ENCODE measurements around the gene CRABP2.
A peak's percentile ranks its signal among the peaks of the same experiment; 100 is the strongest.

CRABP2 gene

GRCh38 chr1:156668801-156669637 is 36.4 kb downstream of the CRABP2 start:
- no peak for DNase-seq (ENCODE audit: low read depth)

DNA sequence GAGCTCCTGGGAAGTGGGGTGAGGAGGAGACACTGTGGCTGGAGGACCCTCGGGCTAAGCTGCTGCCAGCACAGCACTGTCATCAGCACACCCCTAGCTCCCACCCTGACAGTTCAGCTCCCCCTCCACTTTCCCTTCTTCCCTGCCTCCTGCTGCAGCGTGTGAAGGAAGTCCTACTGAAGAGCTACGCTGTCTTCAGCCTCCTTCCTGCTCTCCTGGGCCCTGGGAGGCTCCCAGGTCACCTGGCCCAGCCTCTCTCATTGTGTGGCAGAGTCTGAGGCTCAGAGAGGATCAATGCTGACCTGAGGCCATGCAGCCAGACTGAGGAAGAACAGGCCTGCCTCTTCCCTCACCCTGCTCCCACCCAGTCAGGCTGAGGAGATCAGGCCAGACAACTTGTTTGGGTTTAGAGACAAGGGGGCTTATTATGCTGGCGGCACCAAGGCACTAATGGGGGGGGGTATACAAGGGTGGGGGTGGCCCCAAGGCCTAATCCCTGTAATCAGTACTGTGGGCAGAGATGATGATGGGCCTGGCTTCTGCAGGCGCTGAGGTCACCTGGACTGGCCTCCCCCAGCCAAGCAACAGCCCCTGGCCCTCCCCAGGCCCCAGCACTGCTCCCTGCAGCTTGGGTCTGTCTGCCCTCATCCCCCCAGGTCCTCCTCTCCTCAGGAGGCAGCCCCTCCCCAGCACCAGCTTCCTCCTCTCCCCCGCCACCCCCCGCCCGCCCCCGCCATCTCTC is 37.2 kb downstream of the CRABP2 start:
- DNase-seq (ENCODE audit: low read depth): no peak

- DNase-seq (ENCODE audit: low read depth): no peak
These were observed 37.8 kb downstream of the CRABP2 start for GRCh38 chr1:156667610-156667967.

DNA sequence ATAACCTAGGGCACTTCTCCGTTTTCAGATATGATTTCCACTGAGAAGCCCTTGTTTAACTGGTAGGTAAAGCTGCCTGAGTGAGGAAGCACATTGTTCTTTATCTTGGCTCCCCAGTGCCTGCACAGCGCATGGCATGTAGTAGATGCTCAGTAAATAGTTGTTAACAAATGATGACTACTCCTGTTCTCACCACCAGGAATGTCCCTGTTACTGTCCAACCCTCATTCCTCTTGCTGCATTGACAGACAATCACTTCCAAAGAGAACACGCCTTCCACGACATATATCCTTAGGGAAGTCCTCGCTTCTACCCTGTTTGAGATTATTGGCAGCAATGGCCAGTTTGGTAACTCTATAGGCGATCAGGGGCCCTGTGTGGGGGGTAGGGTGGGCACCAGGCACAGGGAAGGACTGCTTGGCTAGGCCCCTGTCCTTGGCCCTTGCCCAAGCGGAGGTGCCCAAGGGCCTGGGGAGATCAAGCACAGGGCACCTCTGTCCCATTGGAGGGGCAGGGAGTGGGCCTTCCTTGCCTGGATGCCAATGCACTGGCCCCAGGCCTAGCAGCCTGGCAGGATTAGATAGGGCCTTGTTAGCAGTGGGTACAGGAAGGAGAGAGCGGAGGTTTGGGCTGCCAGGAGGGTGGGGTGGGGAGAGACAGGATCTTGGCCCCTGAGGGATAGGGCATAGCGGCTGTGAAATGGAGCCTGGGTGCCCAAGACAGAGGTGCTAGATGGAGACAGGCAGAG is 38.3 kb downstream of the CRABP2 start:
- no peak for DNase-seq (ENCODE audit: low read depth)

- DNase-seq (ENCODE audit: low read depth): no peak
These were observed 39.8 kb downstream of the CRABP2 start for GRCh38 chr1:156665539-156665938.

DNA sequence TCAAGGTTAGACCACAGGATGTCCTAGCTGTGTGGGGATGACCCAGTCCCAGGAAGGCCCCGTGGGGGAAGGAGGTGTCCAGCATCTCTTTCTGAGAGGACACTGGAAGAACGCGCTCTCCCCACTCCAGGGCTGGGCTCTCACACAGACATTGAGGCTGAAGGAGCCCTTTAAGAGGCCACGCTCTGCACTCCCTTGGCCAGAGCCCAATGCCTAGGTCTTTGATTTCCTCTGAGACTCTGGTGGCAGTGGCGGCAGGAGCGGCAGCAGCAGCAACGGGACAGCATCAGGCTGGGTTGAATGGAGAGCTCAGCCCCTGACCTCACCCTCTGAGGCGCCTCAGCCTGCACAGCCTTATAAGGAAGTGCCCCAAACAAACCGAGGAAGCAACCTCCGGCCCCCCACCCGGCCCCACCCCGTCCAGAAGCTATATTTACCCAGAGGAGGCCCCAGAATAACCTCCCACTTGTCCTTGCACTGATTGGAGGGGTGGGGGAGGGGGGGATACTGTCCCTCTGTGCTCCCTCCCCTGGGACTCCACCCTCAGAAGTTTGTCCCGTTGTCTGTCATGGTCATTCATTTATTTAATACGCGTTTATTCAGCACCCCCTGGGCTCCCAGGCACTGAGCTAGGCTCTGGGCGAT is 40.5 kb downstream of the CRABP2 start:
- no peak for DNase-seq (ENCODE audit: low read depth)

DNA sequence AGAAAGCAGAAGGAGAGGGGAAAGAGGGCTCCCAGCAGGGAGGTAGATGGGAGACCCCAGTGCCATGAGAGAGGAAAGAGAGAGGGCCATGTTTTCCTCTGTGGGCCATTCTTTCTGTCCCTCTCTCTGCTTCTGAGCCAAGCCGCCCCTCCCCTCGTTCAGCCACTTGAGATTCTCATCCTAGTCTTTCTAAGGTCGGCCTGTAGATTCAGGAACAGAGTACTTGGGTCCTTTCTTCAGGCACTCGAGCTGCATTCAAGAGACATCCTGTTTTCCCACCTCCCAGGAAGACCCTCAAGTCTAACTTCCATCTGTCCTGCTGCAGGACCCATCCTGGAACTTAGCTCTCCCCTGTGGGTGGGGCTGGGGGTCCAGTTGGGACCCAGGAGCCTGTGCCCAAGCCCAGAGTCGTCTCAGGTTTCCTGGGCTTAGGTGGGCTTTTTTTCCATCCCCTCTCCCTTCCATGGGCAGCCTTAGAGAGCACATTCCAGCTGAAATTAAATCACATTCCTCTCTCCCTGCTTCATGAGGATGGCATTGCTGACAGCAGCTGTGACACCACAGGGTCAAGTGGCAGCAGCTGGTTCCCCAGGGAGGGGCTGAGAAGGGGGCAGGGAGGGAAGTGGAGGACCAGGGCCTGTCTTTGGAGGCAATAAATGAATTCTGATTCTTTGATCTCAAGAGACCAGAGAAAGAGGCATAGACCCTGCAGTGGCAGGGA is 41.2 kb downstream of the CRABP2 start:
- DNase-seq (ENCODE audit: low read depth): no peak

DNA sequence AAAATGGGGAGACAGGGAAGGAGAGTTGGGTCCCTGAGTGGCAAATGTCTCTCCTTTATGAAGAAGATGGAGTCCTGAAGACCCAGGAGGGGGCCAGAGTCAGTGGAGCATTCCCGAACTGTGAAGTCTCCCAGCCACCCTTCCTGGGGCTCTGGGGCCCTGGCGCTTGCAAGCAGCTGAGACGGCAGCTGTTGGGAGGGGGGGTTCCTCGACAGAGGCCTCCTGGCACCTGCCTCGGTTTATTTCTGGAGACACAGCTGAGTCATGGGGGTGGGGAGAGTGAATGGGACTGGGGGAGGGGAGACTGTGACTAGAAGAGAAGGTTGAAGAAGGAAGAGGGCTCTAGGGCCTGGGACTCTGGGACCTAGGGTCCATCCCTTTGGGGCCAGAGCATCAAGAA is 42.2 kb downstream of the CRABP2 start:
- no peak for DNase-seq (ENCODE audit: low read depth)

GRCh38 chr1:156662800-156663055 is 42.7 kb downstream of the CRABP2 start:
- DNase-seq (ENCODE audit: low read depth): no peak

- no peak for DNase-seq (ENCODE audit: low read depth)
These were observed 43.2 kb downstream of the CRABP2 start for GRCh38 chr1:156662005-156662799.

- DNase-seq (ENCODE audit: low read depth): no peak
These were observed 44.7 kb downstream of the CRABP2 start for GRCh38 chr1:156660752-156661112.

DNA sequence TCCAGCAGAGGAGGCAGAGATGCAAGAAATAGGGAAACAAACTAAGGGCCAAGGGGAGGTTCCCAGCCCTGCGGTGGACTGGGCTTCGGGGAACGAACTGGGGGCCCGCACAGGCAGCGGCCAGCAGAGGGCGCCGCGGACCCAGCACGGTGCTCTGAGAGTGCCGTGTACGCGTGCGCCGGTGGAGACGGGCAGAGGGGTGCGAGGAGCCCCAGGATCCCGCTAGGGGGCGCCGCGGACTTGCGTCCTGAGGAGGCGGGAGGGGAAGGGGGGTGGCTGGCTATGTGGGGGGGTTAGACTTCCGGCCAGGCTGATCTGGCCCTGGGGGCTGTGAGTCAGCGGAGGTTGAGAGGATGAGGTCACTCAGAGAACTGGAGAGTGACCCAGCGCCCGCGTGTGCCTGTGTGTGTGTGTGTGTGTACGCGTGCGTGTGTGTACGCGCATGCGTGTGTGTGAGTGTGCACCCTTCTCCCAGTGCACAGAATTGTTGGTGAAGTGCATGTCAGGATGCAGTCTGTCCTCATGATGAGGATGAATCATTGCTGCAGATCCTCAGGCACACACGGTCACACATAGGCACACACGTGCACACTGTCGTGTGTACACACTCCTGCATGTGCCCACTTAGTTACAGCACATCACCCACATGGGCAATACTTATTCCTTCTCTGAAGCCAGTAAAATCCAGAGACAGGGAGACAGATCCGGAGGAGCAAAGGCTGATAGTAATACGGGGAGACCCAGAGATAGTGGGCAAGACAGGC is 45.2 kb downstream of the CRABP2 start:
- peak; percentile 96 for DNase-seq (ENCODE audit: low read depth)

GRCh38 chr1:156659661-156659987 is 45.8 kb downstream of the CRABP2 start:
- no peak for DNase-seq (ENCODE audit: low read depth)

GRCh38 chr1:156658945-156659574 is 46.3 kb downstream of the CRABP2 start:
- no peak for DNase-seq (ENCODE audit: low read depth)

GRCh38 chr1:156658496-156658895 is 46.9 kb downstream of the CRABP2 start:
- DNase-seq (ENCODE audit: low read depth): no peak

DNA sequence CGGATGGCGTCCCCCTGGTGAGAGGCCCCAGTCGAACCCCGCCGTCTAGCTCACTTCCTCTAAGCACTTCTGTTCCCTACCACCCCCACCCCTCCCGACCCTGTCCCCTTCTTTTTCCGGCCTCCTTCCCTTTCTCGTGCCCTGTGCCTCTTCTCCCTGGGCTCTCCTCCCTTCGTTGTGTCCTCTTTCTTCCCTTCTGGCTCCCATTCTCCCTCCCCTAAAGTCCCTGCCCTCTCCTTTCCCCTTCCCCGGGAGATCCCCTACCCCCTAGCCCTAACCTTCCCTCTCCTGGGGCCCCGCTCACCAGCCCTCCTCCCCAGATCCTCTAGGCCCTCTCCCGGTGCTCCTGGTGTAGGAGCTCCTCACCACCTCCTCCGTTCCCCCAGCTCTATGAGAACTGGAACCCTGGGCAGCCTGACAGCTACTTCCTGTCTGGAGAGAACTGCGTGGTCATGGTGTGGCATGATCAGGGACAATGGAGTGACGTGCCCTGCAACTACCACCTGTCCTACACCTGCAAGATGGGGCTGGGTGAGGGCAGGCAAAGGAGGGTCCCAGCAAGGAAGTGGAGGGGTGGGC is 47.6 kb downstream of the CRABP2 start:
- no peak for DNase-seq (ENCODE audit: low read depth)

GRCh38 chr1:156656806-156657740 is 48.3 kb downstream of the CRABP2 start:
- no peak for DNase-seq (ENCODE audit: low read depth)

- DNase-seq (ENCODE audit: low read depth): no peak
These were observed 49.4 kb downstream of the CRABP2 start for GRCh38 chr1:156655904-156656516.

Data from GM04504 (cell line).